HG03060 (cell line): ENCODE results near the gene TP53BP1.

Experiments
- ATAC-seq: cut with Tn5 transposase; IDR thresholded peaks from one replicate; pipeline ENCODE4 v1.9.1; 2021; ENCODE audit warnings: low read depth, moderate number of reproducible peaks; ENCODE audit not compliant: unreplicated experiment

Gene TP53BP1

GRCh38 chr15:43488790-43489189 lies 4.2 kb downstream of the TP53BP1 start:
- no peak for ATAC-seq

DNA sequence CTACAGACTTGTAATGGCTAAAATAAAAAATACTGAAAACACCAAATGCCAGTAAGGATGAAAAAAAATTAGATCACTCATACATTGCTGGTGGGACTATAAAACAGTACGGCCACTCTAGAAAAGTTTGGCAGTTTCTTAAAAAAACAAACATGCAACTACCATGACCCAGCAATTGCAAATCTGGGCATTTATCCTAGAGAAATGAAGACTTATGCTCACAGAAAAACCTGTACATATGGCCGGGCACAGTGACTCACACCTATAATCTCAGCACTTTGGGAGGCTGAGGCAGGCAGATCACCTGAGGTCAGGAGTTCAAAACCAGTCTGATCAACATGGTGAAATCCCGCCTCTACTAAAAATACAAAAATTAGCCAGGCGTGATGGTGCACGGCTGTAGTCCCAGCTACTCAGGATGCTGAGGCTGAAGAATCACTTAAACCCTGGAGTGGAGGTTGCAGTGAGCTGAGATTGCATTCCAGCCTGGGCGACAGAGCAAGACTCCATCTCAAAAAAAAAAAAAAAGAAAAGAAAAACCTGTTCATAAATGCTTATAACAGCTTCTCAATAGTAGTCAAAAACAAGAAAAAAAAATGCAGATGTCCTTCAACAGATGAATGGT lies 5.6 kb downstream of the TP53BP1 start:
- no peak for ATAC-seq

DNA sequence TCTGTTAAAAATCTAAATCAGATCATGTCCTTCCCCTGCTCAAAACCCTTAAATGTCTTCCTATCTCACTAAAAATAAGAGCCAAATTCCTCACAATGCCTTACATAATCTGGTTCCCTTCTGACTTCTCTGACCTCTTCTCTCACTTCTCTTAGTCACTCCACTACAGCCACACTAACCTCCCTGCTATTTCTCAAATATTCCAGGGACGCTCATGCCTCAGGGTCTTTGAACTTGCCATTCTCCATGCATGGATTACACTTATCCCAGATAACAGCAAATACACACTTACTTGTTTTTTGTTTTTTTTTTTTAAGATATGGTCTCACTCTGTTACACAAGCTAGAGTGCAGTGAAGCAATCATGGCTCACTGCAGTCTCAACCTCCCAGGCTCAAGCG lies 8.5 kb downstream of the TP53BP1 start:
- ATAC-seq = no peak

GRCh38 chr15:43483297-43484128 lies 9.4 kb downstream of the TP53BP1 start:
- no peak for ATAC-seq

GRCh38 chr15:43473885-43474284 lies 19.1 kb downstream of the TP53BP1 start:
- no peak for ATAC-seq

DNA sequence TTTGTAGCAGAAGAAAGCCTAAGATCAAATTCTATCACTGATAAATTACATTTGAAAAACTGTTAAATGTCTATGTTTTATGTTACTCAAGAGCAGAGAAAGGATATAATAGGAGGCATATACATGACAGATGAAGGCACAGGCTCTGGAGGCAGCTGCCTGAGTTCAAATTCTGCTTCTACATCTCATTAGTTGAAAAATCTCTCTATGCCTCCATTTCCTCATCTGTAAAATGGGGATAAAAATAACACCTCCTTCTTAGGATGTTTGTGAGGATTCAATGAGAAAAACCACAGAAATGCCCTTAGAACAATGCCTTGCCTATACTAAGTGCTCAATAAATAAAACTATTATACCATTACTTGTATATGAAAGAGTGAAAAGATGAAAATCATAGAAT lies 21.0 kb downstream of the TP53BP1 start:
- no peak for ATAC-seq

DNA sequence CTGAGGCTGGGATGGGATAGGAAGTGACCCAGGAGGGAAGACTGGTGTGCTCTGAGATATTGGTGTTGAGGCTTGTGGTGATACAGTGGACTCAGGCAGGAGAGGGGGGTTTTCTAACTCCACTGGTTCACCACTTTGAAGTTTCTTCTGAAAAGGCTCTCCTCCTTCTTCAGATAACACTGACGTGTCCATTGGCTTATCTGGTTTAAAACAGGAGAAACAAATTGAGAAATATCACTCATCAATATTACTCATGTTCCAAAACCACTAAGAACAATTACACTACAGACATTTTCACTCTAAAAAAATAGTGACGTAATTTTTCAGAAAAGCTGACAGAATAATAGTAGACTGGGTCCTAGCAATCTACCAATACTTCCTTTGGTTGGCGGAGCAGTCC lies 23.1 kb downstream of the TP53BP1 start:
- no peak for ATAC-seq

DNA sequence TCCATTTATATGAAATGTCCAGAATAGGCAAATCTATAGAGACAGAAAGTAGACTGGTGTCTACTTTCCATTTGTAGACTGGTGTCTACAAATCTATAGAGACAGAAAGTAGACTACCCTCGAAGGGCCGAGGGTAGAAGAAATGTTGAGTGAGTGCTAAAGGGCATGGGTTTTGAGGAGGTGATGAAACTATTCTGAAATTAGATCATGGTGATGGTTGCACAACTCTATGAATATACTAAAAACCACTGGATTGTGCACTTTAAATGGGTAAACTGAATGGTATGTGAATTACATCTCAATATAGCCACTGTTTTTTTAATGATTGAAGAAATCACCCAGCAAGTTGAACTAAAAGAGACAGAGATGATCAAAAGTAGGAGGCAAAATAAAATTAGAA lies 27.9 kb downstream of the TP53BP1 start:
- ATAC-seq = no peak

- ATAC-seq = no peak
Measured at GRCh38 chr15:43463998-43464397, 29.0 kb downstream of the TP53BP1 start.

DNA sequence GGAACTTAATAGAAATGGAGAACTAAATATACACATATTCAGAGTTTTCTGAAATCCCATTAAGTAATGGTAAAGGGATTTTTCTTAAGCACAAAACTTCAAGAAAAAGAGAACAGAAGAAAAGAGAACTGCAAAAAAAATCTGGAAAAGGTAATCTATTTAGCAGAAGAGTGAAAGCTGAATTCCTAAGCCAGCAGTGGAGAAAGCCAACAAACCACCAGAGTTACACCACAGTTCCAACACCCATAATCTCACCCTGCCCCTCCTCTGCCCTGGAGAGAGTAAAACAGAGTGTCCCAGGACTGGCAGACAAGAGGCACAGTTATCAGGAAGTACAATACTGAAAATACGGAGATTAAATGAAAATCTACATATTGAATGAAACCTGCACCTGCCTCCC lies 29.4 kb downstream of the TP53BP1 start:
- no peak for ATAC-seq

GRCh38 chr15:43449981-43450380 lies 43.0 kb downstream of the TP53BP1 start:
- ATAC-seq = no peak

- ATAC-seq = no peak
Measured at GRCh38 chr15:43446344-43446743, 46.6 kb downstream of the TP53BP1 start.

DNA sequence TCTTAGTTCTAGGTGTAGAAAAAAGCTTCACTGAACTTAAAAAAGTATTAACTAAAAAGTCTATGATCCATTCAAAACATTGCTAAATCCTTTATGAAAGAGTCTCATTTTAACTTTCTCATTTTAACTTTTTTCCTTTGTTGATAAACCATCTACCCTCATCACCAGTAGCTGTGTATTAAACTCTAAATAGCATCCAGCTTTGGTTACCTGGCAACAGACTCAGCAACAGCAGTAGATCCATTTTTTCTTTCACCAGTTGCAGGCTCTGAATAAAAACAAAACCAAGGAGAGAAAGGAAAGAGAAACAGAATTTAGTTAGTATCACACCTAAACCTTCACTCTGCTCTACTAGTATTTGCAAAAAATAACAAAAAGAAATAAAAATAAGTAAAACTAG lies 51.6 kb downstream of the TP53BP1 start:
- no peak for ATAC-seq

- peak; percentile 64 for ATAC-seq
Measured at GRCh38 chr15:43440721-43441281, 52.2 kb downstream of the TP53BP1 start.

DNA sequence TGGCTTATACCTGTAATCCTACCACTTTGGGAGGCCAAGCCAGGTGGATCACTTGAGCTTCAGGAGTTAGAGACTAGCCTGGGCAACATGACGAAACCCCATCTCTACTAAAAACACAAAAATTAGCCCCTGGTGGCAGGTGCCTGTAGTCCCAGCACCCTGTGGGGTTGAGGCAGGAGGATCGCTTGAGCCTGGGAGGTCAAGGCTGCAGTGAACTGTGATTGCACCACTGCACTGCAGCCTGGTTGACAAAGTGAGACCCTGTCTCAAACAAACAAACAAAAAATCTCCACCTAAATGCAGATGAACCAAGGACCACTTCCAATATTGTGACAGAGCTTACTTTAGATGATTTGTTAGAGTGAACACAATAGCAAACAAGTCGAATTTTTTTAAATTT lies 53.7 kb downstream of the TP53BP1 start:
- ATAC-seq = no peak

- ATAC-seq = no peak
Measured at GRCh38 chr15:43436395-43436794, 56.6 kb downstream of the TP53BP1 start.

- no peak for ATAC-seq
Measured at GRCh38 chr15:43434446-43434845, 58.5 kb downstream of the TP53BP1 start.

- no peak for ATAC-seq
Measured at GRCh38 chr15:43433661-43434303, 59.2 kb downstream of the TP53BP1 start.

DNA sequence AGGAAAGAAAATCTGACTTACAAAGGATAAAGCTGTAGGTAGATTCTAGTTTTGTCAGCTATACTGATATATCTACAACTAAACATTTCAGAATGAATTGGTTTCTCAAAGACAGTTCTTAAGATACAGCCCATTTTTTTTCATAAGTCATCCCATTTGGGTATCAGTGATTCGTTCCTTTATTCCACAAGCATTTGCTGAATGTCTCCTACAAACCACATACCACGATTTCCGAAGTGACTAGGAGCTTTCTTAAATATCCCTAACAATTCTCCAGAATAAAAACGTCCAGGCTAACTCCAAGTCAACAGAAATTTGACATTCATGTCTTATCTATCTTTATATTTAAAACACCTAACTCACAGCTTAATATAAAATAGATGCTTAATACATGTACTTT lies 59.8 kb downstream of the TP53BP1 start:
- no peak for ATAC-seq

GRCh38 chr15:43429687-43430086 lies 63.3 kb downstream of the TP53BP1 start:
- ATAC-seq = no peak

- ATAC-seq = no peak
Measured at GRCh38 chr15:43423793-43424192, 69.2 kb downstream of the TP53BP1 start.
